Kidney epithelial cell (primary cell): Measurements from ENCODE around the gene TOX2. TPM values are rescaled to one million over a fixed set of nuclear protein-coding genes. Genes with fewer than 3 reads are reported as not detected.

ENCODE experiments used
- DNase-seq: peaks from one replicate; pipeline ENCODE4 v3.0.0-alpha.2; 2010; ENCODE audit warnings: low read depth
- H3K27me3 ChIP-seq: 2 replicates; pipeline ENCODE4 v1.6.0; 2011; ENCODE audit warnings: low read length; ENCODE audit not compliant: control insufficient read depth, insufficient read depth
- H3K36me3 ChIP-seq: 2 replicates; pipeline ENCODE4 v1.5.1; 2011; ENCODE audit warnings: low read length; ENCODE audit not compliant: control insufficient read depth, insufficient read depth
- H3K4me3 ChIP-seq: 2 replicates; pipeline ENCODE4 v1.5.1; 2011; ENCODE audit warnings: low read depth, mild to moderate bottlenecking, control low read depth, low read length
- total RNA-seq: library from RNA; depleted of rRNA; stranded (reverse); fragments of >200 nt; gene quantifications from 2 replicates; pipeline ENCODE4 v1.2.3, GENCODE V29; 2015
- TF ChIP-seq, protein P1 (sequence below): IDR thresholded peaks from 2 replicates; pipeline ENCODE4 v1.5.1; 2011; ENCODE audit warnings: mild to moderate bottlenecking, moderate library complexity, low read length, control low read depth, inconsistent platforms; ENCODE audit not compliant: insufficient read depth, poor library complexity, severe bottlenecking

The TOX2 gene
- total RNA-seq, 1 donor from 2014 or later, result 7.3 TPM

DNA sequence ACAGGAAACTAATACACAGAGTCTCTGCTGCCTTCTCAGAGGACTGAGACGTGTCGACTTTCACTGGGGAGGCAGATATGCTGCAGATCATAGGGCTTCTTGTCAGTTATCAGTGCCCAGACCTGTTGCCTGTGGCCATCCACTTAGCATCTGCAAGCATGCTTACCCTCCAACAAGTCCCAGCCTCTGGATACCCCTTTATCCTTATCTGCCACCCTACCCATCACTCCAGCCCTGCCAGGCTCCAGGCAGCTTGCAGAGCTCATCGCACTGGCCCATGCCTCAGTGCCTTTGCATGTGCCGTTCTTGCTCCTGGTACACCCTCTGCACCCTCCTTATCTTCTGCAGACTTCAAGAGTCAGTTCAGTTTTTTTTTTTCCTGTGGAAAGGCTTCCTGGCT, 119.2 kb downstream of the TOX2 start:
- Histone ChIP-seq H3K36me3 (no peaks in the 10 kb centered on the region), H3K4me3 (no peak overlapping the region), H3K27me3 (peaks cover 11% of the 10 kb centered on the region)
- TF ChIP-seq, protein P1, sequence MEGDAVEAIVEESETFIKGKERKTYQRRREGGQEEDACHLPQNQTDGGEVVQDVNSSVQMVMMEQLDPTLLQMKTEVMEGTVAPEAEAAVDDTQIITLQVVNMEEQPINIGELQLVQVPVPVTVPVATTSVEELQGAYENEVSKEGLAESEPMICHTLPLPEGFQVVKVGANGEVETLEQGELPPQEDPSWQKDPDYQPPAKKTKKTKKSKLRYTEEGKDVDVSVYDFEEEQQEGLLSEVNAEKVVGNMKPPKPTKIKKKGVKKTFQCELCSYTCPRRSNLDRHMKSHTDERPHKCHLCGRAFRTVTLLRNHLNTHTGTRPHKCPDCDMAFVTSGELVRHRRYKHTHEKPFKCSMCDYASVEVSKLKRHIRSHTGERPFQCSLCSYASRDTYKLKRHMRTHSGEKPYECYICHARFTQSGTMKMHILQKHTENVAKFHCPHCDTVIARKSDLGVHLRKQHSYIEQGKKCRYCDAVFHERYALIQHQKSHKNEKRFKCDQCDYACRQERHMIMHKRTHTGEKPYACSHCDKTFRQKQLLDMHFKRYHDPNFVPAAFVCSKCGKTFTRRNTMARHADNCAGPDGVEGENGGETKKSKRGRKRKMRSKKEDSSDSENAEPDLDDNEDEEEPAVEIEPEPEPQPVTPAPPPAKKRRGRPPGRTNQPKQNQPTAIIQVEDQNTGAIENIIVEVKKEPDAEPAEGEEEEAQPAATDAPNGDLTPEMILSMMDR, result no peak
- DNase-seq, result no peak

DNA sequence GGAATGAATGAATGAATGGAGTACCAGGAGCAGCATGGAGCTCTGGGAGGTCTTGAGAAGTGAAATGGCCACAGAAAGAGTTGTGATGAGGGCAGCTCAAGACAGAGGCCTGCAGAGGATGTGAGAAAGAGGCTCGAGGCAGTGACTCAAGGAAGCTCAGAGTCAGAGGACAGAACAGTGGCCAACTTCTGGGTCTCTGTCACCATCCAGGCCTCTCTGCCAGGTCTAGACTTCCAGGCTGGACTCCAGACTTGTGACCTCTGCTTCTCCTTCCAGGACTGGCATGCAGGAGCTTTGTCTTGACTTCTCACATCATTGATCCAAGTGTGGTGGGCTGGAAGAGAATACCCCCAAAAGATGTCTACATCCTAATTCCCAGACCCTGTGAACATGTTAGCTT, 119.8 kb downstream of the TOX2 start:
- DNase-seq, result no peak
- TF ChIP-seq, protein P1, result no peak
- no peak overlapping the region for H3K4me3 ChIP-seq

DNA sequence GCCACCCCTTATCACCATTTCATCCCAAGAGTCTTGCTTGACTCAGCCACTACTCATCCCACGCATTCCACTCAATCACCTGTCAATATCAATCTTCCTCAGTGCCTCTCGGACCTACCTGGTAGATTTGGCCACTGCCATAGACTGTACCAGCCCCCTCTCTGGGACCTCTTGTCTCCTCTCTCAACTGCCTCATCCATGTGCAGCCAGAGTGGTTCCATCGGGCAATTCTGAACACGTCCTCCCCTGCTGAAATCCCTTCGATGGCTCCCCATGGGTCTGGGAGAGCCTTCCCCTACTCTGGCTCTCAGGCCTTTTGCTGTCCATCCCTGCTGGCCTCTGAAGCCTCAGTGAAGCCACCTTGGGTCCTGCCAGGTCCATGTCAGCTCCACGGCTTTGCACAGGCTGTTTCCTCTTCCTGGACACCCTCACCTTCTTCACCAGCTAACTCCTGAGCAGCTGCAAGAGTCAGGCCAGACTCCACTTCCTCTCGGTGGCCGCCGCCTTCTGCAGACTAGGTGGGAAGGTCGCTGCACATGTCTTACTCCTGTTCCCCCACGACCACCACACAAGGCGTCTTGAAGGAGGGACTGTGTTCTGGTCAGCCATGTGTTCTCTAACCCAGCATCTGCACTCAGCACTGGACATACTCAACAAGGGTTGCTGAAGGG, 120.4 kb downstream of the TOX2 start:
- H3K27me3 ChIP-seq, result peaks cover 11% of the 10 kb centered on the region
- H3K36me3 ChIP-seq, result no peaks in the 10 kb centered on the region
- H3K4me3 ChIP-seq, result no peak overlapping the region
- DNase-seq, result no peak
- TF ChIP-seq, protein P1, result no peak

More for the DNA sequence above, 119.8 kb downstream of the TOX2 start:
- no peaks in the 10 kb centered on the region for H3K36me3 ChIP-seq
- H3K27me3 ChIP-seq, result peaks cover 11% of the 10 kb centered on the region

DNA sequence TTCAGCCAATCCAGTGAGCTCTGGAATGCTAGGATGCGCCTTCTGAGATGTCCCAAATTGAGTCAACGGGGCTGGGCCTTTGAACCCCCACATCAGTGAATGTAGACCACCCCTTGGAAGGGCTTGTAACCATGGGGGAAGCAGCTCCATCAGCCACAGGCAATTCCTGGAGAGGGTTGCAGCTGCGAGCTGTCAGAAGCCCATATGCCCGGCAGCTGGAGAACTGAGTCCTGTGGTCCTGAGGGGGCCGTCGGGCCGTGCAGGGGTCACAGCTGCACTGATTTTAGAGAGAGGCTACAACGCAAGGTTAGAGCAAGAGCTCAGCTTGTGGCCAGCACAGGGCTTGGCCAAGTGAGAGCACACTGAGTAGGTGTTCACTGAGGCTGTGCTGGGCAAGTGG, 121.3 kb downstream of the TOX2 start:
- Histone ChIP-seq H3K4me3 (no peak overlapping the region), H3K36me3 (no peaks in the 10 kb centered on the region), H3K27me3 (peaks cover 11% of the 10 kb centered on the region)
- TF ChIP-seq, protein P1, result no peak
- DNase-seq, result no peak

DNA sequence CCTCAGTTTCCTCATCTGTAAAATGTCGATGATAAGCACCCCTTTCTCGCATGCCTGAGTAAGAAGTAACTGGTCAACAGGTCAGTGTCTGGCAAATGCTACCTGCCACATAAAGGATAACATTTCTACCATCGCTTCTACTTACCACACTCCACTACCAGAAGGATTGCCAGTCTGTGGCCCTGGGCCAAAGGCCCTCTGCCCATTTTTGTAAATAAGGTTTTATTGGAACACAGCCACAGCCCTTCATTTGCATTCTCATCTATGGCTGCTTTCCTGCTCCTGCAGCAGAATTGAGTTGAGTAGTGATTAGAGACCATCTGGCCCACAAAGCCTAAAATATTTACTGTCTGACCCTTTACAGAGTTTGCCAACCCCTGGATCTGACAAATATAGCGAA, 121.8 kb downstream of the TOX2 start:
- DNase-seq, result no peak
- Histone ChIP-seq H3K27me3 (peaks cover 7% of the 10 kb centered on the region), H3K4me3 (no peak overlapping the region), H3K36me3 (no peaks in the 10 kb centered on the region)
- TF ChIP-seq, protein P1, result no peak

DNA sequence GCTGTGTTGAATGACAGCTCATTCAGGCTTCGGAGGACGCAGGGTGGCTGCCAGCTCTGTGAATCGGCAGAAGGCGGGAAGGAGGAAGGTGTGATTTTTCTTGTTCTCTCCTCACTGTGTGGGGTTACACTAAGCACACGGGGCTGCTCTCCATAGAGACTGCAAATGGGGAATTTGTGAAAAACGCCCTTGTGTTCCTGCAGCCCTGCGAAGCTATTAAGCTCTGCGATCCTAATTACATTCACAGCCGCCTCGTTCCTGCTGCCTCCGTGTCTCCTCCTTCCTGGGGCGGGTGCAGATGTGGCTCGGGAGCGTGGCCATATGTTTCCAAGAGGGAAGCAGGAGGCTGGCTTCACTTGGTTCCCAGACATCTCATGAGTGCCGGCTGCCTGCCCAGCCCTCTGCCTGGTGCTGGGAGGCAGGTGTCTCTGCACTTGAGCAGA, 124.0 kb downstream of the TOX2 start:
- TF ChIP-seq, protein P1, result no peak
- H3K36me3 ChIP-seq, result no peaks in the 10 kb centered on the region
- H3K4me3 ChIP-seq, result no peak overlapping the region
- no peak for DNase-seq
- H3K27me3 ChIP-seq, result peaks cover 7% of the 10 kb centered on the region
